ENCODE measurements around the gene SOX2.

GRCh38 chr3:181707980-181708379 lies 3.7 kb upstream of the SOX2 start:
- no peak for TF ChIP-seq CTCF (IDR thresholded peaks at IDR 0.05)
- no peak for TF ChIP-seq POLR2A (IDR thresholded peaks at IDR 0.05)
